Gastroesophageal sphincter (tissue), 3 donors: ENCODE results near the gene FES.

Source experiments
- CTCF ChIP-seq, 4 experiments: fragments of 200-600 bp in 2 of 4; fragments of 450-650 bp in 2 of 4; sonication (generic) in 1 of 4; IDR thresholded peaks; one replicate each; pipeline ENCODE4 v1.5.1; 2017 to 2019; ENCODE audit warnings: antibody characterized with exemption in 4 of 4, mild to moderate bottlenecking in 2 of 4, moderate library complexity in 2 of 4
- POLR2A ChIP-seq, 2 donors: fragments of 450-650 bp; IDR thresholded peaks; one replicate each; pipeline ENCODE4 v1.6.1; 2017; ENCODE audit warnings: antibody characterized with exemption in 2 of 2, mild to moderate bottlenecking in 2 of 2, moderate library complexity in 1 of 2
- POLR2AphosphoS5 ChIP-seq: sonication (generic); formaldehyde crosslinking; IDR thresholded peaks from one replicate; pipeline ENCODE4 v1.6.1; 2017; ENCODE audit warnings: antibody characterized with exemption

- TF ChIP-seq CTCF (IDR thresholded peaks at IDR 0.05) (no peak), POLR2A (IDR thresholded peaks at IDR 0.05) (no peak), POLR2AphosphoS5 (no peak)
Observed at GRCh38 chr15:90884719-90885431, 571 bp downstream of the FES start.
